MCF 10A (cell line): ENCODE measurements around the gene ICAM2. TPM values are rescaled to one million over a fixed set of nuclear protein-coding genes. Genes with fewer than 3 reads are reported as not detected.
"Not testable (repeated sequence)": the region's sequence is repeated elsewhere in the genome, so short reads cannot be mapped to it uniquely, and the experiment has no call there.

Source experiments
- BruUV-seq: library from RNA; stranded (reverse); fragments of 400-500 nt; replicated peaks from 2 replicates; lab custom pipeline; 2021; lab: Mats Ljungman, UMichigan
- CTCF ChIA-PET: fragments of 300-600 bp; sonication (Branson Sonifier 250); formaldehyde crosslinking; extraction: SDS; loops from one replicate; lab custom pipeline; 2021; ENCODE audit warnings: antibody characterized with exemption, inconsistent platforms; lab: Yijun Ruan, JAX
- POLR2A ChIA-PET: fragments of 300-600, 350-650 bp; sonication (Branson Sonifier 250); formaldehyde crosslinking; extraction: SDS; loops from one replicate; lab custom pipeline; 2020; ENCODE audit warnings: antibody characterized with exemption, inconsistent platforms; lab: Yijun Ruan, JAX
- DNase-seq: peaks from one replicate; pipeline ENCODE4 v3.0.0-alpha.2; 2018; ENCODE audit not compliant: unreplicated experiment
- H3K27ac Mint-ChIP-seq: one replicate; pipeline ENCODE4 v1.8.0; 2022; ENCODE audit warnings: mild to moderate bottlenecking, low read depth, mixed read lengths; ENCODE audit not compliant: unreplicated experiment
- H3K27me3 Mint-ChIP-seq: one replicate; pipeline ENCODE4 v1.8.0; 2022; ENCODE audit warnings: mixed read lengths; ENCODE audit not compliant: insufficient read depth, unreplicated experiment
- H3K36me3 Mint-ChIP-seq: one replicate; pipeline ENCODE4 v1.8.0; 2022; ENCODE audit warnings: mild to moderate bottlenecking, moderate library complexity, mixed read lengths; ENCODE audit not compliant: insufficient read depth, unreplicated experiment
- H3K4me1 Mint-ChIP-seq: one replicate; pipeline ENCODE4 v1.8.0; 2022; ENCODE audit warnings: mixed read lengths; ENCODE audit not compliant: insufficient read depth, unreplicated experiment
- H3K4me3 Mint-ChIP-seq: one replicate; pipeline ENCODE4 v1.8.0; 2022; ENCODE audit warnings: mild to moderate bottlenecking, moderate library complexity, mixed read lengths; ENCODE audit not compliant: unreplicated experiment
- H3K9me3 Mint-ChIP-seq: one replicate; pipeline ENCODE4 v1.8.0; 2022; ENCODE audit warnings: mixed read lengths; ENCODE audit not compliant: unreplicated experiment
- intact Hi-C: fragments of 100-400 bp; cut with micrococcal nuclease; formaldehyde crosslinking; loops from 2 replicates; pipeline ENCODE4 v1.14.1; 2022
- total RNA-seq: library from RNA; stranded (reverse); gene quantifications from 2 replicates; pipeline ENCODE4 v1.2.3, GENCODE V29; 2022
- TF ChIP-seq, protein P1 (sequence below): fragments of 200-600 bp; IDR thresholded peaks from one replicate; pipeline ENCODE4 v1.8.0; 2022; ENCODE audit warnings: antibody characterized with exemption, mild to moderate bottlenecking; ENCODE audit not compliant: unreplicated experiment

The ICAM2 gene
- total RNA-seq, 1 experiment from 2014 or later: not detected

DNA sequence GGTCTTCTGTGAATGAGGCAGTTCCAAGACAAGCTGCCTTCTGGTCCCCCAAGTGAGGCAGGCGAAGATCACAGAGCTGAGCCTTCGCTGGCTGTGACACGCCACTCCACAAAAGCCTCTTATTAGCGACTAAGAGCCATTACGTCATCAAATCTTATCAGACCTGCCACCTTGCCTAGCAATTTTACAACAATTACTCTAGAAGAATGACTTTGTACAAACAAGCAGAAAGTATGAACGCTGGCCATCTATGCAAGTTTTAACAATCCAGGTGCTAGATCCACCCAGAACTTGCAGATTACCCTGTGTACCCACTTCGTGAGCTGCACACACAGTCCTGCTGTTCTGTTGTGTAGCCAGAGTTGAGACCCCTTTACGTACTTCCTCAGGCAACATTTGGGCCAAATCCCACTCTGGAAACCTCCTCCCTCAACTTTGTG is 3.8 kb upstream of the ICAM2 start:
- H3K36me3 Mint-ChIP-seq: no peaks in the 10 kb centered on the region
- no peak for DNase-seq
- CTCF ChIA-PET: interaction anchor here (0.9 to 9.1 kb wide), 12 partner anchors 11 to 162 kb away, joined by 3 to 350 read pairs (median 4); partner anchors contain the start of genes CSHL1, ERN1 and GH1

DNA sequence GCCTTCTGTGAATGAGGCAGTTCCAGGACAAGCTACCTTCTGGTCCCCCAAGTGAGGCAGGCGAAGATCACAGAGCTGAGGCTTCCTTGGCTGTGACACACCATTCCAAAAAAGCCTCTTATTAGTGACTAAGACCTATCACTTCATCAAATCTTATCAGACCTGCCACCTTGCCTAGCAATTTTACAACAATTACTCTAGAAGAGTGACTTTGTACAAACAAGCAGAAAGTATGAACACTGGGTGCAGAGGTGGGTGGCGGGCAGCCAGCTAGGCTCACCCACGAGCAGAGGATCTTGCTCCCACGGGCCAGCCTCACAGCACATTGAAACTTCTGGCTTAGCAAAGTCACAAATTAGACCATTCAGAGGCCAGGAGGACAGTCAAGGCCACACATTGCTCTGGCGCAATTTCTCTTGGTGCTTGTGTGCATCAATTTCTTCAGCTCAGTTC is 2.2 kb upstream of the ICAM2 start:
- ChIA-PET POLR2A (no interaction called here), CTCF (interaction anchor here (0.6 to 1.2 kb wide), 7 partner anchors 76 to 260 kb away, joined by 4 to 8 read pairs (median 4); partner anchors contain the start of gene CSHL1)
- Mint-ChIP-seq H3K36me3 (no peaks in the 10 kb centered on the region), H3K27me3 (no peaks in the 10 kb centered on the region), H3K9me3 (no peaks in the 10 kb centered on the region), H3K4me1 (peaks cover 7% of the 10 kb centered on the region), H3K27ac (no peak overlapping the region), H3K4me3 (no peak overlapping the region)
- TF ChIP-seq, protein P1, sequence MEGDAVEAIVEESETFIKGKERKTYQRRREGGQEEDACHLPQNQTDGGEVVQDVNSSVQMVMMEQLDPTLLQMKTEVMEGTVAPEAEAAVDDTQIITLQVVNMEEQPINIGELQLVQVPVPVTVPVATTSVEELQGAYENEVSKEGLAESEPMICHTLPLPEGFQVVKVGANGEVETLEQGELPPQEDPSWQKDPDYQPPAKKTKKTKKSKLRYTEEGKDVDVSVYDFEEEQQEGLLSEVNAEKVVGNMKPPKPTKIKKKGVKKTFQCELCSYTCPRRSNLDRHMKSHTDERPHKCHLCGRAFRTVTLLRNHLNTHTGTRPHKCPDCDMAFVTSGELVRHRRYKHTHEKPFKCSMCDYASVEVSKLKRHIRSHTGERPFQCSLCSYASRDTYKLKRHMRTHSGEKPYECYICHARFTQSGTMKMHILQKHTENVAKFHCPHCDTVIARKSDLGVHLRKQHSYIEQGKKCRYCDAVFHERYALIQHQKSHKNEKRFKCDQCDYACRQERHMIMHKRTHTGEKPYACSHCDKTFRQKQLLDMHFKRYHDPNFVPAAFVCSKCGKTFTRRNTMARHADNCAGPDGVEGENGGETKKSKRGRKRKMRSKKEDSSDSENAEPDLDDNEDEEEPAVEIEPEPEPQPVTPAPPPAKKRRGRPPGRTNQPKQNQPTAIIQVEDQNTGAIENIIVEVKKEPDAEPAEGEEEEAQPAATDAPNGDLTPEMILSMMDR: no peak
- intact Hi-C loops: no loop called here
- DNase-seq: no peak
- BruUV-seq: no TSS peak

More for the DNA sequence above, 3.8 kb upstream of the ICAM2 start:
- H3K27ac Mint-ChIP-seq: no peak overlapping the region
- no TSS peak for BruUV-seq
- intact Hi-C loops: no loop called here
- POLR2A ChIA-PET: interaction anchor here (0.5 to 0.9 kb wide), 3 partner anchors 89 to 106 kb away, joined by 3 to 5 read pairs (median 4); partner anchors contain the start of genes CD79B and ERN1
- TF ChIP-seq, protein P1: no peak
- H3K27me3 Mint-ChIP-seq: no peaks in the 10 kb centered on the region
- no peak overlapping the region for H3K4me3 Mint-ChIP-seq
- peaks cover 7% of the 10 kb centered on the region for H3K4me1 Mint-ChIP-seq
- H3K9me3 Mint-ChIP-seq: no peaks in the 10 kb centered on the region

DNA sequence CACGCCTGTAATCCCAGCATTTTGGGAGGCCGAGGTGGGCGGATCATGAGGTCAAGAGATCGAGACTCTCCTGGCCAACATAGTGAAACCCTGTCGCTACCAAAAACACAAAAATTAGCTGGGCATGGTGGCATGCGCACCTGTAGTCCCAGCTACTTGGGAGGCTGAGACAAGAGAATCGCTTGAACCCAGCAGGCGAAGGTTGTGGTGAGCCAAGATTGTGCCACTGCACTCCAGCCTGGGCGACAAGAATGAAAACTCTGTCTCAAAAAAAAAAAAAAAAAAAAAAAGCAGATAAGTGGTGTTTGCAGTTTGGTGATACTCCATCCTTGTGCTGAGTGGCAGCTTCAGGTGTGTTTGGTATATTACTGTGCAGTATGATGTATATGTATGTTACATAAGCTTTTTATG is 877 bp downstream of the ICAM2 start:
- H3K9me3 Mint-ChIP-seq, H3K27me3 Mint-ChIP-seq, H3K27ac Mint-ChIP-seq, H3K4me1 Mint-ChIP-seq, DNase-seq, H3K4me3 Mint-ChIP-seq, BruUV-seq, intact Hi-C loops, H3K36me3 Mint-ChIP-seq: not testable (repeated sequence)
- CTCF ChIA-PET: interaction anchor here (0.9 to 1.5 kb wide), 5 partner anchors 13 to 113 kb away, joined by 3 to 6 read pairs (median 4); no protein-coding TSS in a partner anchor
- POLR2A ChIA-PET: interaction anchor here (1.1 kb wide), 1 partner anchor 126 kb away, joined by 3 read pairs; no protein-coding TSS in a partner anchor

DNA sequence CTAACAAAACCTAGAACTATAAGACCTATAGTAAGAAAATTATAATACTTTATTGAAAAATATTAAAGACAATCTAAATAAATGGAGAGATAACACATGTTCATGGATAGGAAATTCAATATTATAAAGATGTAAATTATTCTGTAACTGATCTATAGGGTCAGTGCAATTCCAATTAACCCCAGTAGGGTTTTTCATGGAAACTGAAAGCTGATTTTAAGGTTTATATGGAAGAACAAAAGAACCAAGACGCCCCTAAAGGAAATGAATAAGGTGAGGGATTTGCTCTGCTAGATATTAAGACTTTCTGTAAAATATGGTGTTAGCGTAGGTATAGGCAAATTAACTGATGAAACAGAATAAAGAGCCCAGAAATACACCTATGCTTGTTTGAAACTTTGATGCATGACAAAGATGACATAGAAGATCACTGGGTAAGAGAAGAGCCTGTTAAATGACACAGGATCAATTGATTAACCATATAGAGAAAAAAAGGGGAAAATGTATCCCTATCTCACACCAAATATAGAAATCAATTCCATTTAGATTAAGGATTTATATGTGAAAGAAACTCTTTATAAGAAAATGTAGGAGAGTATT is 3.0 kb downstream of the ICAM2 start:
- no TSS peak for BruUV-seq

More for the DNA sequence above, 3.0 kb downstream of the ICAM2 start:
- Mint-ChIP-seq H3K9me3 (no peaks in the 10 kb centered on the region), H3K36me3 (no peaks in the 10 kb centered on the region), H3K27ac (no peak overlapping the region), H3K4me1 (no peaks in the 10 kb centered on the region), H3K4me3 (no peak overlapping the region), H3K27me3 (peaks cover 12% of the 10 kb centered on the region)
- TF ChIP-seq, protein P1: no peak
- intact Hi-C loops: loop anchor here (2.0 kb wide), 1 partner anchor 99 kb away; the partner anchor contains the start of gene GH1
- ChIA-PET POLR2A (interaction anchor here (0.6 to 1.2 kb wide), 3 partner anchors 112 to 128 kb away, joined by 3 to 7 read pairs (median 4); no protein-coding TSS in a partner anchor), CTCF (interaction anchor here (0.6 to 2.4 kb wide), 9 partner anchors 10 to 265 kb away, joined by 3 to 15 read pairs (median 3); partner anchors contain the start of genes CSHL1 and GH1)
- no peak for DNase-seq
